Gastrocnemius medialis (tissue), 4 donors: Measurements from ENCODE around the gene TMEM86B. TPM values are rescaled to one million over a fixed set of nuclear protein-coding genes. Genes with fewer than 3 reads are reported as not detected.

Experiments
- ATAC-seq, 2 donors: fragments of 150-250 bp; one replicate each; pipeline ENCODE4 v1.9.1; 2016
- DNase-seq, 2 donors: peaks; one replicate each; pipeline ENCODE4 v3.0.0-alpha.2; 2019
- H3K27ac ChIP-seq, 4 donors: fragments of 200-600 bp; sonication (generic); 1 replicate in 1 of 4; 2 replicates in 3 of 4; pipeline ENCODE4 v1.5.1; 2016 to 2018; ENCODE audit warnings: mild to moderate bottlenecking in 2 of 4, moderate library complexity in 1 of 4
- H3K27me3 ChIP-seq, 3 donors: fragments of 200-600 bp; sonication (generic) in 2 of 3; 1 replicate in 1 of 3; 2 replicates in 2 of 3; pipeline versions ENCODE4 v1.5.1 to v1.6.0; 2016 to 2019; ENCODE audit warnings: mild to moderate bottlenecking in 1 of 3, moderate library complexity in 1 of 3
- H3K36me3 ChIP-seq, 2 donors: fragments of 200-600 bp; sonication (generic) in 1 of 2; one replicate each; pipeline ENCODE4 v1.5.1; 2017 to 2018
- H3K4me1 ChIP-seq, 2 donors: fragments of 200-600 bp; sonication (generic) in 1 of 2; one replicate each; pipeline ENCODE4 v1.5.1; 2016 to 2017; ENCODE audit warnings: mild to moderate bottlenecking in 2 of 2
- H3K4me3 ChIP-seq, 4 donors: fragments of 200-600 bp; sonication (generic) in 3 of 4; 1 replicate in 1 of 4; 2 replicates in 3 of 4; pipeline ENCODE4 v1.5.1; 2016 to 2019; ENCODE audit warnings: mild to moderate bottlenecking in 2 of 4
- H3K9me3 ChIP-seq, 3 donors: fragments of 200-600 bp; sonication (generic) in 2 of 3; 1 replicate in 1 of 3; 2 replicates in 2 of 3; pipeline ENCODE4 v1.5.1; 2016 to 2019
- CTCF ChIP-seq, 5 experiments: fragments of 450-650 bp in 3 of 5; fragments of 200-600 bp in 2 of 5; sonication (generic) in 2 of 5; IDR thresholded peaks in 4 of 5; conservative IDR thresholded peaks in 1 of 5; 1 replicate in 4 of 5; 2 replicates in 1 of 5; pipeline ENCODE4 v1.5.1; 2016 to 2019; ENCODE audit warnings: antibody characterized with exemption in 5 of 5, mild to moderate bottlenecking in 3 of 5, moderate library complexity in 3 of 5
- POLR2A ChIP-seq, 2 donors: fragments of 450-650 bp; IDR thresholded peaks; one replicate each; pipeline ENCODE4 v1.6.1; 2017; ENCODE audit warnings: antibody characterized with exemption in 2 of 2, mild to moderate bottlenecking in 2 of 2, moderate library complexity in 2 of 2
- in situ Hi-C, 4 donors: fragments of 200-750 bp; cut with MboI; loops; one replicate each; pipeline versions ENCODE4 v1.15.0 to v1.8.0; 2017; ENCODE audit warnings: low sequenced_read_pairs in 4 of 4
- intact Hi-C: fragments of 100-400 bp; cut with DNase I; formaldehyde crosslinking; loops from one replicate; pipeline ENCODE4 v1.15.1; 2023; ENCODE audit warnings: low total_unique reads
- total RNA-seq, 4 donors: library from RNA; depleted of rRNA; stranded (reverse); fragments of >200 nt; gene quantifications; one replicate each; pipeline versions ENCODE4 v1.1.0 to v1.2.3, GENCODE V29; 2016

TMEM86B gene
- total RNA-seq, 4 donors from 2014 or later = 0.87 to 5.0 (median 1.7) TPM

GRCh38 chr19:55273978-55274707 lies 45.6 kb upstream of the TMEM86B start:
- Histone ChIP-seq H3K27ac (no peak overlapping the region), H3K27me3 (no peaks in the 10 kb centered on the region), H3K4me3 (no peak overlapping the region), H3K36me3 (peaks cover 0 to 50% of the 10 kb centered on the region in 2 donors), H3K4me1 (peaks cover 3 to 4% of the 10 kb centered on the region in 2 donors), H3K9me3 (no peaks in the 10 kb centered on the region)
- in situ Hi-C loops (no loop called here), intact Hi-C loops (no loop called here)
- DNase-seq = no peak
- TF ChIP-seq POLR2A (IDR thresholded peaks at IDR 0.05) (no peak), CTCF (IDR thresholded peaks at IDR 0.05 in 4 of 5, conservative IDR thresholded peaks at IDR 0.05 in 1 of 5) (no peak)
- no peak for ATAC-seq

GRCh38 chr19:55272142-55272541 lies 43.6 kb upstream of the TMEM86B start:
- Histone ChIP-seq H3K9me3 (no peaks in the 10 kb centered on the region), H3K4me3 (no peak overlapping the region), H3K27ac (no peak overlapping the region), H3K4me1 (no peaks in the 10 kb centered on the region), H3K36me3 (peaks cover 0 to 44% of the 10 kb centered on the region in 2 donors), H3K27me3 (no peaks in the 10 kb centered on the region)
- TF ChIP-seq CTCF (IDR thresholded peaks at IDR 0.05 in 4 of 5, conservative IDR thresholded peaks at IDR 0.05 in 1 of 5) = no peak
- TF ChIP-seq POLR2A (IDR thresholded peaks at IDR 0.05) = no peak
- ATAC-seq = no peak
- intact Hi-C loops = no loop called here
- DNase-seq = no peak
- in situ Hi-C loops = no loop called here

GRCh38 chr19:55270172-55270942 lies 41.8 kb upstream of the TMEM86B start:
- no peaks in the 10 kb centered on the region for H3K27me3 ChIP-seq
- H3K4me3 ChIP-seq = no peak overlapping the region
- H3K36me3 ChIP-seq = peaks cover 0 to 36% of the 10 kb centered on the region in 2 donors
- no peaks in the 10 kb centered on the region for H3K9me3 ChIP-seq
- DNase-seq (no peak), ATAC-seq (no peak)
- TF ChIP-seq POLR2A (IDR thresholded peaks at IDR 0.05) = no peak
- no peak for TF ChIP-seq CTCF (IDR thresholded peaks at IDR 0.05 in 4 of 5, conservative IDR thresholded peaks at IDR 0.05 in 1 of 5)
- intact Hi-C loops = no loop called here
- in situ Hi-C loops = no loop called here
- no peak overlapping the region for H3K27ac ChIP-seq
- H3K4me1 ChIP-seq = no peaks in the 10 kb centered on the region

- no peaks in the 10 kb centered on the region for H3K9me3 ChIP-seq
- DNase-seq (no peak), ATAC-seq (no peak)
- H3K4me3 ChIP-seq = no peak overlapping the region
- peaks cover 0 to 31% of the 10 kb centered on the region in 2 donors for H3K36me3 ChIP-seq
- in situ Hi-C loops = no loop called here
- H3K27me3 ChIP-seq = no peaks in the 10 kb centered on the region
- no peak for TF ChIP-seq CTCF (IDR thresholded peaks at IDR 0.05 in 4 of 5, conservative IDR thresholded peaks at IDR 0.05 in 1 of 5)
- TF ChIP-seq POLR2A (IDR thresholded peaks at IDR 0.05) = no peak
- H3K27ac ChIP-seq = no peak overlapping the region
- H3K4me1 ChIP-seq = no peaks in the 10 kb centered on the region
- intact Hi-C loops = no loop called here
Observed at GRCh38 chr19:55269299-55269698, 40.7 kb upstream of the TMEM86B start.
